Brain pericyte (primary cell): Measurements from ENCODE around the gene CYP1A1.
"Not testable (repeated sequence)": the region's sequence is repeated elsewhere in the genome, so short reads cannot be mapped to it uniquely, and the experiment has no call there.

Source experiments
- DNase-seq: peaks from one replicate; pipeline ENCODE4 v3.0.0-alpha.2; 2012; ENCODE audit warnings: low read depth, low spot score

CYP1A1 gene

GRCh38 chr15:74738239-74738638, 12.9 kb upstream of the CYP1A1 start:
- DNase-seq, result not testable (repeated sequence)

GRCh38 chr15:74735305-74735704, 10.0 kb upstream of the CYP1A1 start:
- DNase-seq, result no peak

DNA sequence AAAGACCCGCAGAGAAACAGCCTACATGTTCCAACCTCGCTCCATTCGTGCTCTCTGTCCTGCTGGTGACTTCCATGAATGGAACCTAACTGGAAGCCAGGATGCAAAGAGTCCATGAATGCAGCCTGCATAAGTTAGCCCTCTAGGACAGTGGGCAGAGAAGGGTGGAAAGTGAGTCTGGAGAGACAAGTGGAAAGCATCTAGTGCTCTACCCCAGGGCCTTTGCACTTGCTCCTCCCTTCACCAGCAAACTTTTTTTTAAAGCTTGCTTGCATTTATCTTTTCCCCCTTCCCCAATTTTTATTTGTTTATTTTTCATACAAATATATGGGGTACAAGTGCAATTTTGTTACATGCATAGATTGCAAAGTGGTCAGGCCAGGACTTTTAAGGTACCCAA, 7.9 kb upstream of the CYP1A1 start:
- DNase-seq, result no peak

DNA sequence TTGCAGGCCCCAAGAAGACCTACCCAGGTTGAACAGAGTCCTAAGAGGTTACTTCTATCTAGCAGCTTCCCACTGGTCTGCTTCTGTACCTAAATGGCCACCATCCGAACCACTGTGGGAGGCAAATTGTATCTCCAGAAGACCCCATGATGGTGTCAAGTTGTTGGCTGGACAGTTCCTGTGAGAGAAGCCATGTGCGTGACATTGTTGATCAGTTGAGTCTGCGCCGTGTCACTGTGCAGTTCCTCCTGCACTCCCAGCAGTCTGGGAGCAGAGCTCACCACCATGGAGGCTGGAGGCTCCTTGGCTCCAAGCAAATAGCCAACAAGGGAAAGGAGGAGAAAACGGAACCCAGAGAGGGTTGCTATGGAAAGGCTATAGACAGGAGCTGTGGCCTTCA, 7.5 kb upstream of the CYP1A1 start:
- DNase-seq, result no peak

DNA sequence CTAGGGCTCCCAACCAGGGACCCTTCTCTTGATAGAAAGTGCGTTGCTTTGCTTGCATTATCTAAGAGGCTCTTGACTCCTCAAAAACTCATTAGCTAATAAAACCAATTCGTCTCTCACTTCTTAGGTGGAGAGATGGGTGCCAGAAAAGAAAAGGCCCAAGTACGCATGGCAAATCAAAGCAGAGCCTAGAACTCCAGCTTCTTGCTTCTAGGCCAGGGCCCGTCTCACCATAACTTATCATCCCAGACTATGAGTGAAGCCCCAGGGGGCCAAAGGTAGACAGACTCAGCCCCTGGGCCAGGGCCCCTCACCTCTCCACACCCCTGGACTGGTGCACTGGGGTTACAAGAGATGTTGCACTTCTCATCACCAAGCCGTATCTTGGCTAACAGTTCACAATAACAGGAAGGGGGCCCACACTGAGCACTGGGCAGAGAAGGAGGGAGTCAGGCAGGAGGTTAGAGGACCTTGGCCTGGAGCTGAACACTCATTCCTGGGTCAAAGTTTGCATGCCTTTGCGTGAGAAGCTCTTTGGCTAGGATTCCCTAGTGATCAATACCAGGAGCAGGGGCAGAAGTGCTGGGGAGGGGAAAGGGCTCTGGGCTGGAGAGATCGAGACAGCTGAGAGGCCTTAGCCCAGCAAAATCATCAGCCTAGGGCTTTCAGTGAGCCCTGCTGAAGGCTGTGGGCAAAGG, 5.4 kb upstream of the CYP1A1 start:
- DNase-seq, result no peak

- DNase-seq, result not testable (repeated sequence)
These were observed 4.0 kb upstream of the CYP1A1 start for GRCh38 chr15:74729372-74729771.

DNA sequence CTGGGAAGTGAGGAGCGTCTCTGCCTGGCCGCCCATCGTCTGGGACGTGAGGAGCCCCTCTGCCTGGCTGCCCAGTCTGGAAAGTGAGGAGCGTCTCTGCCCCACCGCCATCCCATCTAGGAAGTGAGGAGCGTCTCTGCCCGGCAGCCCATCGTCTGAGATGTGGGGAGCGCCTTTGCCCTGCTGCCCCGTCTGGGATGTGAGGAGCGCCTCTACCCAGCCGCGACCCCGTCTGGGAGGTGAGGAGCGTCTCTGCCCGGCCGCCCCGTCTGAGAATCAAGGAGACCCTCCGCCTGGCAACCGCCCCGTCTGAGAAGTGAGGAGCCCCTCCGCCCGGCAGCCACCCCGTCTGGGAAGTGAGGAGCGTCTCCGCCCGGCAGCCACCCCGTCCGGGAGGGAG, 3.4 kb upstream of the CYP1A1 start:
- not testable (repeated sequence) for DNase-seq

DNA sequence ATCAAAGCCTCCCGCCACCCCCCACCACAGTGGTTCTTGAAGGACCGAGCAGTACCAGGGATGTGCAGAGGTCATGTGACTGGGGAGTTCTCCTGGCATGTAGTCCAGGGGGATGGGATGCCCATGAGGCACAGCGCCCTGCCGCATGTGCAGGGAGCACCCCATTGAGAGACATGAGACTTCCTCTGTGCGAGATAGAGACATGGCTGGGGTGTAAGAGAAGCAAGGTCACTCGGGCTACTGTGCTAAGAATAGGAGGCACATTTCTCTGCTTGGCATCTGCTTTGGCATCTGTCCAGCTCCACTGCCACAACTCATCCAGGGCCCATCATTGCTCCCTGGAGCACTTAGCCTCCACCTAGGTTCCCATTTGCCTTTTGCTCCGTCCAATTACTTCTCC, 2.4 kb upstream of the CYP1A1 start:
- DNase-seq, result no peak

- DNase-seq, result no peak
These were observed 1.4 kb upstream of the CYP1A1 start for GRCh38 chr15:74726774-74727164.

DNA sequence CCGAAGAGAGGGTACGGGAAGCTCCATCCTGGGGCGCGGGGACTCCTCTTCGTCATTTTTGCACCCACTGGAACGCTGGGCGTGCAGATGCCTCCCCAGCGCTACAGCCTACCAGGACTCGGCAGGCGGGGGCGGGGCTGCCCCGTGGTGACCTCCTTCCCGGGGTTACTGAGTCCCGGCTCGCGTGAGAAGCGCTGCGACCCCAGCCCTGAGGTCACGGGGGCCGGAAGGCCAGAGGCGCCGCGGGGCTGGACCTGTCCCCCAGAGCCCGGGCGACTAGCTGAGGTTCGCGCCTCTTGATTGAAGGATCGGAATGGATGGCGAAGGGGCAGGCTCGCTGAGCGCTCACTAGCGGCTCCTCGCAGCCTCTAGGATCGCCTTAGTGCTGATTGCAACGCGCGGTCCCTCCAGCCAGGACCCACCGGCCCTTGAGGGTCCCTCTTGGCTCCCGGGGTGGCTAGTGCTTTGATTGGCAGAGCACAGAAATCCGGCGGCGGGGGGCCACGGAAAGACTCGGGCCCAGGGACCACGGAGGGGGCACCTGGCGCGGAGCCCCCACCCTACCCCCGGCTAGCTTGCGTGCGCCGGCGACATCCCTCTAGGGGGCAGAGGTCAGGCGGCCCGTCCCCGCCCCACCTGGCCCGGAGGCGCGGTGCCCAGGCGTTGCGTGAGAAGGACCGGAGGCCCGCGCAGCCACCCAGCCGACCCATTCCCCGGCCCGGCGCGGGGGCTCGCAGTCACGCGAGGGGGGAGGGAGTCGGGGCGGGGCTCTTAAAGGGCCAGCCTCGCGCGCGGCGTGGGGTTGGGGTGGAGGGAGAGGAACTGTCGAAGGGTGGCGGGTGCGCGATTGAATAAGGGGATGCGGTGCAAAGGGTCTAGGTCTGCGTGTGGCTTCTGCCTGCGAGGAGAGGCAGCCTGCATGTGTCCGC, 781 bp upstream of the CYP1A1 start:
- no peak for DNase-seq

- no peak for DNase-seq
These were observed 631 bp downstream of the CYP1A1 start for GRCh38 chr15:74724570-74725224.

- no peak for DNase-seq
These were observed 1.5 kb downstream of the CYP1A1 start for GRCh38 chr15:74723754-74724334.

DNA sequence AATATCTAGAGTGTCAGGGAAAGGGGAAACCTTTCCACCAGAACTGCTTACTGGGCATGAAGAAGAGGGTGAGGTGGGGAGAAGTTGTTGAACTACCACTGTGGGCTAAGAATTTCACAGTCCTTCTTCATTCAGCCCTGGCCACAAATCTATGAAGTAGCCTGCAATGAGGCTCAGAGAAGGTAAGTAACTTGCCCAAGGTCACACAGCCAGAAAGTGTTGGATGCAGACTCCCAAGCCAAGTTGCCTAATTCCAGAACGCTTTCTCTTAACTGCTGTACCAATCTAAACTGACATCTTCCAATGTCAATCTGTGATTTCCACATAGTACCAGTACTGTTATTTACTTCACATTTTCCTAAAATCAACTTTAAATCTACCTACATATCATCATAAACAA, 2.1 kb downstream of the CYP1A1 start:
- no peak for DNase-seq

DNA sequence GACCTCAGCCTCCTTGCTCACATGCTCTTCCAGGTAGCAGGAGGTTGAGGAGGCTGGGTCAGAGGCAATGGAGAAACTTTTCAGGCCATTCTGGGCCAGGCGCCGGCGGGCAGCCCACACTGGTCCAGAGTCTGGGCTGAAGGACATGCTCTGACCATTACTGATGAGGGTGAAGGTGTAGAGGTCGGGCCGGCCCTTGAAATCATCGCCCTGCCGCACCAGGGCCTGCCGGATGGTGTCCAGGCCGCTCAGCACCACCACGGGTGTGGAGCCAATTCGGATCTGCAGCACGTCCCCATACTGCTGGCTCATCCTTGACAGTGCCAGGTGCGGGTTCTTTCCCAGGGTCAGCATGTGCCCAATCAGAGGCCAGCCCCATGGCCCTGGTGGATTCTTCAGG, 2.7 kb downstream of the CYP1A1 start:
- no peak for DNase-seq

DNA sequence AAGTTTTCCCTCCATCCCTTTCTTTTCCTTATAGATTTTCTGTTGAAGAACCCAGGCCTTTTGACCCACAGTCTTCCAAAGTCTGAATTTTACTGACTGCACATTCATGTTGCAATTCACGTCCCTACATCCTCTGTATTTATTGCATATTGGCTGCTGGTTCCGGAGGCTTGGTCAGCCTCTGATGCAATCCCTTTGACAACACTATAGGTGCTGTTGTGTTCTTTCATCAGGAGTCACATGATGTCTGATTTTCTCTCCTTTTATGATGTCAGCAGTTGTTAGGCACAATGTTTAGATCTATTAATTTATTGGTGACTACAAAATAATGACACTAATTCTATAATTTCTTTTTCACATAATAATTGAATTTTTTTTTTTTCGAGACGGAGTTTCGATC, 8.7 kb downstream of the CYP1A1 start:
- DNase-seq, result no peak

DNA sequence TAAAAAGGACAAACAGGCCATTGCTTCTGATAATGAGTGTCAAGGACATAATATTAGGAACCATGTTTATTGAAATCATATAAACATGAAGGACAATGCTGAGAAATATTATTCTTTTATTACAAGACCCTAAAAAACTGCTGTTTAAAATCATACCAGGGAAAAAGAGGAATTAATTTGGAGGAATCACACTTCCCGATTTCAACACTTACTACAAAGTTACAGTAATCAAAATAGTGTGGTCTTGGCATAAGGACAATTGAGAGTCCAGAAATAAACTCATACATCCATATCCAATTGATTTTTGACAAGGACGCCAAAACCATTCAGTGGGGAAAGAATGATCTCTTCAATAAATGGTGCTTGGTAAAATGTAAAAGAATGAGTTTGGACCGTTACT, 13.0 kb downstream of the CYP1A1 start:
- no peak for DNase-seq

DNA sequence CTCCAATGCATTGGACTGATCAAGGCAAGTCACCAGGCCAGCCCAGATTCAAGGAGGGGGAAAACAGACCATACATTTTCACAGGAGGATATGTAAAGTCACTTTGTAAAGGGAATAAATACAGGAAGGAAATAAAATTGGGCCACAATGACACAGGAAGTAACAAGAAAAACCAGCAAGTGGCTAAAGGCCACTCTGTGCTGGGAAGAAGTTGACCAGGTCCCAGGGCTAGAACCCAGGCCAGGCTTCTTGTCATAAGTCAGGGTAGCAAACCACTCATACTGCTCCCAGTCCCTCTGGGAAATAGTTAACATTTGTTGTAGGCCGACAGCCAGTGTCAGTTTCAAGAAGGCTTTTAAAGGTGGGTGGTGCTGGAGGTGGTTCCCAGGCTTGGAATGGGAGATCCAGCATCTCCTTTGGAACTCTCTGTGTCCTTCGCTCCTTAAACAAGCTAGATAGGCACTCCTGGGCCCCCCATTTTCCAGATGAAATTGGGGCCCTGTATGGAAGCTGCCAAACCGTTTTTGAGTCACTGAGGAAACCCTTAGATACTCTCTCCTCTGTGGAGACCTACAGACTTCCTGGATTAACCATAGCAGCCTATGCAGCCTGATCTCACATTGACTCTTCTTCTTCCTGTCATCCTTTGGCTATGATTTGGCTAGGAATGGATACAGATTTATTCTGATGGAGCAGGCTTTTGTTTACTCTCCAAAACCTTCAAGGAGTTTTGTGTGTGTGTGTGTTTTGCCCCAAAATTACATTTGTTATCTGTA, 14.8 kb downstream of the CYP1A1 start:
- DNase-seq, result no peak

- DNase-seq, result no peak
These were observed 15.4 kb downstream of the CYP1A1 start for GRCh38 chr15:74709892-74710291.

DNA sequence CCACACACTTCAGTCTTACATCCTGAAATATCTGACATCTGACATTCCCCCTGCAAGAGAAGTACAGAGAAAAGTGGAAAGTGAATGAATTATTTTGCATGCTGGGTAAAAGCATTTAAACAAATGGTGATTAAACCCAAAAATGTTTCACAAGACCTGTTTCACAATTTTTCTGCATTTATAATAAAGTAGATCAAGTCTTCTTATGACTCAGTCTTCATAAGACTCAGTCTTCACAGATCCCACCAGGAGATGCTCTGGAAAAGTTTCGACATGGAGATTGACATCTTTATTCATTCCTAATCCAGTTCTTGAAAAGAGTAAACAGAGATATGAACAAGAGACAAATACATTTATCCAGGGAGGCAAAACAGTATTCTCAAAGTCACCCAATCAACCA, 16.3 kb downstream of the CYP1A1 start:
- no peak for DNase-seq

GRCh38 chr15:74696808-74697207, 28.5 kb downstream of the CYP1A1 start:
- no peak for DNase-seq

DNA sequence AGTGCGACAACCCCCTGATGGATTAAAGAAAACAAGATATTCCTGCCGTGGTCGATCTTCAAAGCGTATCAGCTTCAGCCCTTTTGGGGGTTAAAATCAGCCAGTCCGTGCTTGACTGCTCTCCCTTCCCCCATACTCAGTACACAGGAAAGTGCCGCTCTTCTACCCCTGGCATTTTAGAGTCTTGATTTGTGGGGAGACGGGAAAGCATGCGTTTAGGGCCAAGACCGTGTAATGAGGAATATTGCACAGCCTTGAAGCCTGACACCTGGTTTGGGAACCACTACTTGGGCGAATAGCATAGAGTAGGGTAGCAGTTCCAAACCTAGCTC, 29.0 kb downstream of the CYP1A1 start:
- DNase-seq, result no peak
